Loucy (cell line): ENCODE measurements around the gene GRIN3B.

Source experiments
- CTCF ChIP-seq: fragments of 200-600 bp; sonication (generic); conservative IDR thresholded peaks from 2 replicates; pipeline ENCODE4 v1.5.1; 2014; ENCODE audit warnings: mild to moderate bottlenecking, antibody characterized with exemption, low read length
- EZH2phosphoT487 ChIP-seq: fragments of 200-600 bp; IDR thresholded peaks from 2 replicates; pipeline ENCODE4 v1.6.1; 2018; ENCODE audit warnings: antibody characterized with exemption, mild to moderate bottlenecking, moderate library complexity, borderline replicate concordance

GRCh38 chr19:1051791-1052190, 51.6 kb downstream of the GRIN3B start:
- TF ChIP-seq CTCF (no peak), EZH2phosphoT487 (no peak)
